IPS-20b (cell line): ENCODE measurements around the gene PGBD5.
"Not testable (repeated sequence)": the region's sequence is repeated elsewhere in the genome, so short reads cannot be mapped to it uniquely, and the experiment has no call there.

ENCODE experiments used
- H3K27ac ChIP-seq: one replicate; pipeline ENCODE4 v1.5.1; 2013; ENCODE audit warnings: low read length
- H3K27me3 ChIP-seq: 2 replicates; pipeline ENCODE4 v1.6.1; 2013; ENCODE audit warnings: mild to moderate bottlenecking, low read length, inconsistent platforms; ENCODE audit not compliant: insufficient read depth
- H3K36me3 ChIP-seq: 2 replicates; pipeline ENCODE4 v1.6.1; 2013; ENCODE audit warnings: low read depth, mild to moderate bottlenecking, inconsistent platforms, low read length, moderate library complexity; ENCODE audit not compliant: insufficient read depth
- H3K4me1 ChIP-seq: 2 replicates; pipeline ENCODE4 v1.6.1; 2013; ENCODE audit warnings: mild to moderate bottlenecking, control low read depth, inconsistent platforms, low read length, moderate library complexity; ENCODE audit not compliant: insufficient read depth
- H3K4me3 ChIP-seq: 2 replicates; pipeline ENCODE4 v1.5.1; 2013; ENCODE audit warnings: mild to moderate bottlenecking, low read length, inconsistent platforms
- H3K9ac ChIP-seq: 2 replicates; pipeline ENCODE4 v1.6.1; 2013; ENCODE audit warnings: low read depth, mild to moderate bottlenecking, inconsistent platforms, low read length, moderate library complexity
- H3K9me3 ChIP-seq: 2 replicates; pipeline ENCODE4 v1.6.1; 2013; ENCODE audit warnings: mild to moderate bottlenecking, low read depth, low read length, inconsistent platforms; ENCODE audit not compliant: insufficient read depth

Gene PGBD5

GRCh38 chr1:230426246-230427093 lies at the start of gene PGBD5:
PGBD5 (minus strand) TSS chr1:230426332; CDS start chr1:230425928, 404 bp downstream.
- Histone ChIP-seq H3K9me3 (no peaks in the 10 kb centered on the region), H3K27me3 (peaks cover 42% of the 10 kb centered on the region), H3K4me3 (peak within 1 kb of the TSS; percentile 79), H3K9ac (peak within 1 kb of the TSS; percentile 60; the same call in 1 of the 2 replicates), H3K4me1 (peaks cover 54% of the 10 kb centered on the region), H3K36me3 (no peaks in the 10 kb centered on the region), H3K27ac (no peak within 1 kb of the TSS)

- H3K4me1 ChIP-seq, H3K9me3 ChIP-seq, H3K36me3 ChIP-seq, H3K4me3 ChIP-seq, H3K27me3 ChIP-seq, H3K9ac ChIP-seq, H3K27ac ChIP-seq: not testable (repeated sequence)
Measured at GRCh38 chr1:230474924-230475323, 48.8 kb upstream of the PGBD5 start.

GRCh38 chr1:230470750-230471149 lies 44.6 kb upstream of the PGBD5 start:
- H3K27me3 ChIP-seq, H3K36me3 ChIP-seq, H3K27ac ChIP-seq, H3K9ac ChIP-seq, H3K4me3 ChIP-seq, H3K4me1 ChIP-seq: not testable (repeated sequence)
- H3K9me3 ChIP-seq: peaks cover 14% of the 10 kb centered on the region; the same call in 1 of the 2 replicates

GRCh38 chr1:230469271-230469670 lies 43.1 kb upstream of the PGBD5 start:
- no peaks in the 10 kb centered on the region for H3K27me3 ChIP-seq
- H3K36me3 ChIP-seq: no peaks in the 10 kb centered on the region
- H3K4me3 ChIP-seq: no peak overlapping the region
- no peaks in the 10 kb centered on the region for H3K4me1 ChIP-seq
- no peak overlapping the region for H3K27ac ChIP-seq
- H3K9ac ChIP-seq: no peak overlapping the region
- peaks cover 14% of the 10 kb centered on the region; the same call in 1 of the 2 replicates for H3K9me3 ChIP-seq

- Histone ChIP-seq H3K4me1 (no peaks in the 10 kb centered on the region), H3K9me3 (peaks cover 14% of the 10 kb centered on the region; the same call in 1 of the 2 replicates), H3K27me3 (no peaks in the 10 kb centered on the region), H3K36me3 (no peaks in the 10 kb centered on the region), H3K4me3 (no peak overlapping the region), H3K9ac (no peak overlapping the region), H3K27ac (no peak overlapping the region)
Measured at GRCh38 chr1:230465691-230466090, 39.6 kb upstream of the PGBD5 start.

- Histone ChIP-seq H3K4me3 (no peak overlapping the region), H3K36me3 (no peaks in the 10 kb centered on the region), H3K9ac (no peak overlapping the region), H3K9me3 (peaks cover 14% of the 10 kb centered on the region; the same call in 1 of the 2 replicates), H3K27me3 (no peaks in the 10 kb centered on the region), H3K4me1 (no peaks in the 10 kb centered on the region), H3K27ac (no peak overlapping the region)
Measured at GRCh38 chr1:230464671-230465070, 38.5 kb upstream of the PGBD5 start.

- Histone ChIP-seq H3K27ac (no peak overlapping the region), H3K36me3 (no peaks in the 10 kb centered on the region), H3K9me3 (peaks cover 13% of the 10 kb centered on the region; the same call in 1 of the 2 replicates), H3K4me1 (peaks cover 4% of the 10 kb centered on the region), H3K4me3 (no peak overlapping the region), H3K9ac (no peak overlapping the region), H3K27me3 (no peaks in the 10 kb centered on the region)
Measured at GRCh38 chr1:230463760-230464159, 37.6 kb upstream of the PGBD5 start.

- Histone ChIP-seq H3K36me3 (no peaks in the 10 kb centered on the region), H3K9me3 (peaks cover 9% of the 10 kb centered on the region; the same call in 1 of the 2 replicates), H3K4me1 (peaks cover 9% of the 10 kb centered on the region), H3K4me3 (no peak overlapping the region), H3K9ac (no peak overlapping the region), H3K27me3 (no peaks in the 10 kb centered on the region), H3K27ac (no peak overlapping the region)
Measured at GRCh38 chr1:230463326-230463725, 37.2 kb upstream of the PGBD5 start.

GRCh38 chr1:230459465-230459864 lies 33.3 kb upstream of the PGBD5 start:
- Histone ChIP-seq H3K27me3 (no peaks in the 10 kb centered on the region), H3K9ac (no peak overlapping the region), H3K9me3 (no peaks in the 10 kb centered on the region), H3K36me3 (no peaks in the 10 kb centered on the region), H3K27ac (no peak overlapping the region), H3K4me1 (peaks cover 9% of the 10 kb centered on the region), H3K4me3 (no peak overlapping the region)

GRCh38 chr1:230458509-230458908 lies 32.4 kb upstream of the PGBD5 start:
- peaks cover 9% of the 10 kb centered on the region for H3K4me1 ChIP-seq

GRCh38 chr1:230456478-230456877 lies 30.3 kb upstream of the PGBD5 start:
- H3K4me3 ChIP-seq: no peak overlapping the region
- H3K27ac ChIP-seq: no peak overlapping the region
- no peak overlapping the region for H3K9ac ChIP-seq
- no peaks in the 10 kb centered on the region for H3K9me3 ChIP-seq
- H3K27me3 ChIP-seq: no peaks in the 10 kb centered on the region
- H3K36me3 ChIP-seq: no peaks in the 10 kb centered on the region
- H3K4me1 ChIP-seq: peaks cover 9% of the 10 kb centered on the region

More at GRCh38 chr1:230458509-230458908, 32.4 kb upstream of the PGBD5 start:
- no peaks in the 10 kb centered on the region for H3K36me3 ChIP-seq
- H3K27ac ChIP-seq: no peak overlapping the region
- H3K27me3 ChIP-seq: no peaks in the 10 kb centered on the region
- no peaks in the 10 kb centered on the region for H3K9me3 ChIP-seq
- H3K9ac ChIP-seq: no peak overlapping the region
- H3K4me3 ChIP-seq: no peak overlapping the region

GRCh38 chr1:230455291-230455690 lies 29.2 kb upstream of the PGBD5 start:
- Histone ChIP-seq H3K4me1 (peaks cover 9% of the 10 kb centered on the region), H3K9me3 (no peaks in the 10 kb centered on the region), H3K27ac (no peak overlapping the region)

More at GRCh38 chr1:230455291-230455690, 29.2 kb upstream of the PGBD5 start:
- Histone ChIP-seq H3K36me3 (no peaks in the 10 kb centered on the region), H3K27me3 (no peaks in the 10 kb centered on the region), H3K4me3 (no peak overlapping the region), H3K9ac (no peak overlapping the region)
